Activated CD4-positive, alpha-beta T cell treated with anti-CD3 and anti-CD28 coated beads, Interleukin-2, Interleukin-4, amounts not matched to agents 100 ng/mL and 50 ng/mL, durations not matched to agents 16 hours and 8 hours (primary cell): Measurements from ENCODE around the gene AGXT.

Experiments
- DNase-seq: peaks from one replicate; pipeline ENCODE4 v3.0.0-alpha.2; 2020; ENCODE audit warnings: low spot score

AGXT gene

DNA sequence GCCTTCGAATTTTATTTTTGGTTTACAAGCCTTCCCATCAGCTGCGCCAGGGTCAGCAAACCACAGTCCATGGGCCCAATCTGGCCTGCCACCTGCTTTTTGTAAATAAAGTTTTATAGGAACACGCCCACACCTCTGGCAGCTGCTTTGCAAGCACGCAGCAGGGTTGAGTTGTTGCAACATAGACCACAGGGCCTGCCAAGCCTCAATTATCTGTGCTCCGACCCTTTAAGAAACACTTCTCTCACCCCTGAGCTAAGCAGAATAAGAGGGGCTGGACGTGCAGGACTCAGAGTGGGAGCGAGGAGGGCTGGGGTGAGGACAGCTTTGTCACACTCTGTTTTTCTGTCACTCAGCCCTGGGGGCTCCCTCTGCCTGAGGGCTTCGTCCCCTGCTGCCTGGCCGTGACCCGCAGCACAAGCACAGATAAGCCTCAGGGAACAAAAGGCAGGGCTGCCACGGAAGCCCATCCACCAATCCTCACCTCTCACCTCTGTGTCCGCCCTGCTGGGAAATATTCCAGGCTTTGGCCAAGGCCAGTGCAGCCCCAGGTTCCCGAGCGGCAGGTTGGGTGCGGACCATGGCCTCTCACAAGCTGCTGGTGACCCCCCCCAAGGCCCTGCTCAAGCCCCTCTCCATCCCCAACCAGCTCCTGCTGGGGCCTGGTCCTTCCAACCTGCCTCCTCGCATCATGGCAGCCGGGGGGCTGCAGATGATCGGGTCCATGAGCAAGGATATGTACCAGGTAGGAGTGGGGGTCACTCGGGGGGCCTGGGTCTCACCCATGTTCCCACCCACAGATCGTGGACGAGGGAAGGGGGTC lies at the start of gene AGXT:
Gene AGXT (plus strand): TSS at position 539 of the 823 bp plus-strand sequence. CDS start 42 bp downstream, at position 581.
- DNase-seq: no peak

DNA sequence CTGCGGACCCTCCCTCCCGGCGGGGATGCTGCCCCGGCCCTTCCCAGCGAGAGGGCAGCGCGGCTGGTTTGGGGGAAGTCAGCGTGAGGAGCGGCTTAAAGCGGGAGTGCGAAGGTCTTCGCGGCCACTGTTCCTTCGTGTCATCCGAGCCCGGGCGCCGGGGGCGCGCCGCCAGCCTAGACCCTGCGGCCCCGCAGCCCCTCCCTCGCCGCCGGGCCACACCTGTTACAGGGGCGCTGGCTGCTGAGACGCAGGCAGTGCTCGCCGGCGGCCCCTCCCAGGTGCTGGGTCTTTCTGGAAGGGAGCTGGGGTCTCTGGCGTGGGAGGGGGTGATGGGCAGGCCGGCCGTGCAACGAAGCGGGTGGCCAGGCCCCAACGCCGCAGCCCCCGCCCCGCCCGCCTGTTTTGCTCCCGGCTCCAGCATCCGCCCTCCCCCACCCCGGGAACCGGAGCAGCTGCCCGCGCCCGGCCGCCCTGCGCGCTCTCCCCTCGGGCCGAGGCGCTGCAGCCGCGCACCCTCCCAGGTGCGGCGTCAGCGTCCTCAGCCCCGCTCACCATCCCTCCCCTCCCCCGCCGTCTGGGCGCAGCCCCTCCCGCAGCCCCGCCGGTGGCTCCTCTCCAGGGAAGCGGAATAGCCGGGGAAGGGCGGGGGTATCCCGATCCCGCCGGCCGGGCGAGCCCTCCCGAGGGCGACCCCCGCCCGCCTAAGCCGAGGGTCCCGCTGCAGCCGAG lies 49.3 kb upstream of the AGXT start:
- no peak for DNase-seq

DNA sequence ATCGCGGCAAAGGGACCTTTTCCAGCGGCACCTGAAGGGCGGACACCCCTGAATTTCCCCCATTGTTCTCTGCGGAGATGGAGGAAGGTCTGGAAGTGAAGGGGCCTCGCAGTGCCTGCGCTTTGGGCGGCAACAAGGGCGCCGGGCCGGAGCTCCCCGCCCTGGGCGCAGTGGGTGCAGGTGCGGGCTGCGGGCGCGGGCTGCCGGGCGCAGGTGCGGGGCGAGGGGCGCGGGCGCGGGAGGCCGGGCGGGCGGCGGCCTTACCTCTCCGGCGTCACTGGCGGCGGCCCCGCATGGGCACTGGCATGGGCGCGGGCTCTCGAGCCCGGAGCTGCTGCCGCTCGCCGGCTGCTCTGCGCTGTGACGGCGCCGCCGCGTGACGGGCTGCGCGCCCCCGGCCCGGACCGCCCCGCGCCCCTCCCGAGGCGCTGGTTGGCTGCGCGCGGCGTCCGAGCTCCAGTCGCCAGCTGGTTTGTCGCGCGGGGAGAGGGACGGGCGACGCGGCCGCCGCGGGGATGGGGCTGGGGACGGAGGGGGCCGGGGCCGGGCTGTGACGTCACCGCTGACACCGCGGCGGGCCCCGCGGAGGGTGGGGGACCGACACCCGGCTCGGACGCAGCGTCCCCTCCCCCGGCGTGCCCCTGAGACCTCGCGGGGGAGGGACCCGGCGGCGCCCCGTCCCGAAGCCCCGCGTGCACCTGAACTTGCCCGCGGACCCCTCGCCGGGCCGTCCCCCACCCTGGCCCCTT lies 48.6 kb upstream of the AGXT start, which contains the start of gene KIF1A:
Gene KIF1A (minus strand): TSS at position 362 of the 749 bp plus-strand sequence. CDS start 22,467 bp downstream, outside the sequence.
- no peak for DNase-seq

DNA sequence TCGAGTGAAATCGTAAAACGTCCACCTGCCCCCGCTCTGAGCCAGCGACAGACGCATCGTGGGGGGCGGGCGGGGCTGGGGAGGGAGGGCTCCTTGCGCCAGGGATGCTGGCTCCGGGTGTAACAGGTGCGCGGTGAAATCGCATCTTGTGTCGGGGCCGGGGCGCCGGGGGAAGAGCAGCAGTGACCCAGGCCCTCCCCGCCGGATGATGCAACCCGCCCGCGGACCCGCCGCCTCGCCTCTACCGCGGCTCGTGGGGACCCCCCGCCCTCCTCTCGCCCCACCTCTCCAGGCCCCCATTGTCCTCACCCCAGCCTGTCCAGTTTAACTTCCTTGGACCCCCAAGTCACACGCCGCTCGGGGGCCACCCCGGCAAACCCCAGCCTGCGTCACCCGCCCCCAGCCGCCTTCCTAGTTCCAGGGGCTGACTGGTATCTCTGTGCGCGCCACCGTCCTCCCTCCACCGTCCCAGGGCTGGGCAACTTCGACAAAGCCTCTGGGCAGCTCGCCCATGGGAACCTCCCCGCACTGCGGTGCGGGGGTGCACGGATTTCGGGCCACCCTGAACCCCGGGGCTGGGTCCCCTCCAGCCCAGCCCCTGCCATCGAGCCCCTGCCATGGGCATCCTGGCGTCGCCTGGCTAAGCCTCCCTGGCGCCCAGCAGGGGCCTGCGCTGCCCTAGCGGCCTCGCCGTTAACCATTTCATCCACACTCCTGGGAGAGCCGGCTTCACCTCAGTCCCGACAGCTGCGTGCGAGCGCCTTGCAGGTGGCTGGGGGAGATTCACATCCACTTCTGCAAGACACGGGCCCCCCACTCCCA lies 47.8 kb upstream of the AGXT start:
- no peak for DNase-seq

DNA sequence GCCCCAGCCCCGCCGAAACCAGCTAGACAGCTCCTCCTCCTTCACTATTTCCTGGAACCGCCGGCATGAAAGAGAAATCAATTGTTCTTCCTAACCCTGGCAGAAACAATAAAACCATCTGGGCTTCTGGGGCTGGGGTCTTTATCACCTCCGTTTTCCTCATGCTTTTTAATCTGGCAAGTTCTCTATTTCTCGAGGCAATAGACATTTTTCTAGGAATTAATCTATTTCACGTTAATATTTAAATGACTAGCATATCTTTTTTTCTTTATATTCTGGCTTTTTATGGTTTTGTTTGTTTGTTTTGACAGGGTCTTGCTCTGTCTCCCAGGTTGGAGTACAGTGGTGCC lies 47.2 kb upstream of the AGXT start:
- no peak for DNase-seq

DNA sequence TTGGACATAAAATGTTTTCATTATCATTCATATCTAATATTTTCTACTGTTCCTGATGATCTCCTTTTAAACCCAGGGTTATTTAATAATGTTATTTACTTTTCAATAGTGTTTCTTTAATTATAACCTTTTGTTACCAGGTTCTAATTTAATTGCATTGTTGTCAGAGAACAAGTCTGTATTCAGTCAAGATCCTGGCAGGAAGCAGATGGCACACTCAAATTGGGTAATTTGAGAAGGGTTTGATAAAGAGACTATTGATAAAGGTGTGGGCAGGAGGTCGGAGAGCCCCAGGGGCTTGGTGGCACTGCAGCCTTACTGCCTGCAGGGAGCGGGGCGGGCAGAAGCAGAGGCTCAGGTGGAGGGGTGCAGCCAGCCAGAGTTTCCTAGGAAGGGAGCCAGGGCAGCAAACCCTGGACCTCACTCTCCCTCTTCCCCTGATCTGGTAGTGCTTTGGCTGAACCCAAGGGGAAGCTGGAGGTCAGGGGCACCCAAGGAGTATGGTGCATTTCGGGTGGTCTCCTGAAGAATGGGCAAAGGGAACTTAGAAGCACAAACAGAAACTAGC lies 46.3 kb upstream of the AGXT start:
- DNase-seq: no peak

DNA sequence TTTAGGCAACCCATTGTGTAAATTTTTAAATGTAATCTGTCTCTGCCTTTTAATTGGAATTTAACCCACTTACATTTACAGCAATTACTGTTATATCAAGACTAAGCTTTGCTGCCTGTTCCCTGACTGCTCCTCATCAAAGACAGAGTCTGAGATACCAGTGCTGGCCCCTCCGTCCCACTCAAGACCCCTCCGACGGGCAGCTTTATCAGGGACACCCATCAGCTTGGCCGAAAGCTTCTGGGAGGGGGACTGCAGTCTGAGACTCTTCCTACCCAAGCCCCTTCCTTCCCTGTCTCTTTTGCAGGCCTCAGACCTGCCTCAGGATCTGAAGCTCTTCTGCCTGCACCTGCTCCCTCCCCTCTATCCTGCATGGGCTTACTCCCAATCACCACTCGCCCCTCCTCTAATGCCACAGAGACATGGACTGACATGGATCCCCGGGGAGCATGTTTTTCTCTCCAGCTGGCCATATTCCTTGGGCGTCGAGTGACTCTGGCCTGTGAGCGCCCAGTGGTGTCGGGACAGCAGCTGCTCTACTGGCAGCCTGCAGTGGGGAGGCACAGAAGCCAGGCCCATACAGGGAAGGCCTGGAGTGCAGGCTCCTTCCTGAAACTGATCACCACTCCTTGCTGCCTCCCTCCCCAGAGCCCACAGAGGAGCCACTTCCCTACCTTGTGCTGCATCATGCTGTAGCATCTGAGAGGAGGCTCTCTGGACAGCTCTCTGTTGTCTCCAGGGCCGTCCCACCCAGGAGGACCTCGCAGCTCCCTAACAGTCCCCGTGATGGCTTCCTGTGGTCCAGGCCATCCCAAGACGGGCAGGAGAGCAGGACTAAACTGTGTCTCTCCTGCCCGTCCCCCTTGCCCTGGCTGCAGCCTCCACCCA lies 44.9 kb upstream of the AGXT start:
- no peak for DNase-seq

DNA sequence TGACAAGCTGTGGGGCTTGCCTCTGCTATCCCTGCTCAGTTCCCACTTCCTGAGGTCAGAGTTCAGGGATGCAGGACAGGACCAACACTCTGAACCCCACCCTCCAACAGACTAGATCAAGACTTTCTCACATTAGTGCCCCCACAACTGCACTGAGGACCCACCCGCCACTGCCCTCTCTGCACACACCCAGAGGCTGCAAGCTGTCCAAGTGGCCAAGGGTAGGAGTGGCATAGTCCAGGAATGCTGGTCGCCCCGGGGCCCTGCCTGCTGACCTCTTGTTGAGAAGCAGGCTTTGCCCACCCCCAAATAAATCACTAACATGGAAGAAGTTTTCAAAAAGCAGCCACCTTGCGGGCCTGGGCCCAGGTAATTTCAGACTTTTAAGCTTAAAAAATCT lies 43.1 kb upstream of the AGXT start:
- no peak for DNase-seq

DNA sequence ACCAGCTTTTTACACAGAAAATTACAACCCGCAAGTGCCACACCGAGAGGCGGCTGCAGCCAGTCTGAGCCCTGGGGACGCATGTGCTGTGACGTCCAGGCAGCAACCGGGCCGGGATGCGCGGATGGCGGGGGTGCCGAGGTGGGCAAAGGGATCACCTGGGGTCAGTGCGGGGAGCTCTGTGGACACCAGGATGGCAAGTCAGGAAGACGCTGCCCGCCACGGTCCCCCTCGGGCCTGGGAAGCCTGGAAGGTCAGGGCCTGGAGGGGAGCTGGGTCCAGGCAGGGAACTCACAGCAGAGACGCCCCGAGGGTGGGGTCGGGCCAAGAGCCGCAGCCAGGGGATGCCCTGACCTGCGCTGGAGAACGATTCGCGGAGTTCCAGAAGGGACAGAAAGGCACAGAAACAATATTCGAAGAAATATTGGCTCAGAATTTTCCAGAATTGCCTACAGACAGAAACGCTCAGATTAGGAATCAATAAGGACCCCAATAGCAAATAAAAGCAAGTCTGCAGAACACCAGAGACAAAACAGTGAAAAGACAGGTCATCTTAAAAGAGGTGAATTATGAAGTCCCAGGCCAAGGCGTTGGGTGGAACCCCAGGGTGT lies 36.9 kb upstream of the AGXT start:
- no peak for DNase-seq

DNA sequence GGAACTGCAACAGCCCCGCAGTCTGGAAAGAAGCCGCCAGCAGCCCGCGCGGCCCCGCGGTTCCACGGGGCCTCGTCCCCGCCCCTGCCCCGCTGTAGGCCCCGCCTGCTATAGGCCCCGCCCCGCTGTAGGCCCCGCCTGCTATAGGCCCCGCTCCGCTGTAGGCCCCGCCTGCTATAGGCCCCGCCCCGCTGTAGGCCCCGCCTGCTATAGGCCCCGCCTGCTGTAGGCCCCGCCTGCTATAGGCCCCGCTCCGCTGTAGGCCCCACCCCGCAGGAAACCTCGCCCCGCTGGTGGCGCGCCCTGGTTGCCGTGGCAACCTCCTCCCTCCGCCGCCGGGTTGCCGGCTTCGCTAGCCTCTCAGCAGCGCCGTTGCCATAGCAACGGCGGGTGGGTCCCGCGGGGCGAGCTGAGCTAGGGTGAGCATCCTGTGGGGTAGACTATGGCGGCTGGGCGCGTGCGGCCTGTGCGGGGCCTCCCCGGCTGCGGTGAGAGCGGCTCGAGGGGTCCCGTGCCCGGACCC lies 36.4 kb upstream of the AGXT start:
- peak; percentile 96 for DNase-seq

DNA sequence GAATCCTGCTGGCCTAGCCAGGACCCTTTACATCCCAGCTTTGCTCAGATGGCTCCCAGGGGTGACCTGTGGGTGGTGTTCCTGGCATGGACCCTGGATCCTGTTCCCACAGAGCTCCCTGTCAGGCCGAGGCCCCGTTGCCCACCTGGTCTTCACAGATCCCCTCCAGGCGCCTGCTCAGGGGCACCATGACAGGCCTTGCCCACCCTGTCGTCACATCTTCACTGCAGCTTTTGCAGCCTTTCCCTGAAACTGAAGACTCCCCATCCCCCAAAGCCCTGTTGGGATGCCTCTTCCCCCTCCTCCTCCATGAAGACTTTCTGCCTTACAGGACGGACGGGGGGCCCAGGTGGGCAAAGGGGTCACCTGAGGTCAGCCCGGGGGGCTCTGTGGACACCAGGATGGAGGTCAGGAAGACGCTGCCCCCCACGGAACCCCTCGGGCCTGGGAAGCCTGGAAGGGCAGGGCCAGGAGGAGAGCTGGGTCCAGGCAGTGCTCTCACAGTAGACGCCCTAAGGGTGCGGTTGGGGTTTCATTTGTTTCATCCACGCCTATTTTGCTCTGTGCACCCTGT lies 35.6 kb upstream of the AGXT start:
- no peak for DNase-seq

DNA sequence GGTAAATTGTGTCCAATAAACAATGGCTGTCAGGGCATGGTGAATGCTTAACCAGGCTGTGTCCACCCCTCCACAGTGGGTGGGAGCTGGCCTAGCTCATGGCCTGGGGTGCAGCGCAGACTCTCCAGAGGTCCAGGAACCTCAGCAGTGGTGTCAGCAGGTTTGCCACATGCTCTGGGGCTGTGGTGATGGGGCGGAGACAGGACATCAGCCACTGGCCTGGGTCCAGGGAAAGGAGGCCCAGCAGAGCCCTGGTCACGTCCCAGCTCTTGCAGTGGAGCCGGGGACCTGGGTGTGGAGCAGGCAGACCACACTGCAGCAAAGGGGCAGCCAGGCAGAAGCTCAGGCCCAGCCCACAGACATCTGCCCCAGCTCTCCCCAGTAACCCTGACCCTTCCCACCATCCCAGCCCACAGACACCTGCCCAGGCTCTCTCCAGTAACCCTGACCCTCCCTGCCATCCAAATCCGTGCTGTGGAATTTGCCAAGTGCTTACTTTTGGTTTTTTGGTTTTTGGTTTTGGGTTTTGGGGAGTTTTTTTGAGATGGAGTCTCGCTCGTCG lies 34.8 kb upstream of the AGXT start:
- DNase-seq: no peak

DNA sequence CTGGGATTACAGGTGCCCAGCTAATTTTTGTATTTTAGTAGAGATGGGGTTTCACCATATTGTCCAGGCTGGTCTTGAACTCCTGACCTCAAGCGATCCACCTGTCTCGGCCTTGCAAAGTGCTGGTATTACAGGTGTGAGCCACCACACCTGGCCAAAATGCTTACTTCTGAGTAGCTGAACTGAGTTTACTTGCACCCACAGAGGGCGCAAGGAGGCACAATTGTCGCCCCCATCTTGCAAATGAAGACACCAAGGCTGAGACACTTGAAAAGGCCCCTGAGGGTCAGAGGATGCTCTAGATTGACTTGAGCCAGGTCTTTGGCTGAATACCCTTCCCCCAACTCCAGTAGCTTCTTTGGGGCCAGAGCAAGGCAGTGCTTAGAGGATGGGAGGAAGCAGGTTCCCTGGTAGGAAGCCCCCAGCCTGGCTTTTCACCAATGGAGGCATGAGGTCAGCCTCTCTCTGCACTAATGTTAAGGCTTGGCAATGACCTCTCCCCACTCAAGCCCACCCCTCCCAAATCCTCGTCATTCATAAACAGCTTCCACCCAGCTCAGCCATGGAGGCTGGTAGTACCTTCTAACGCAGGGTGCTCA lies 34.1 kb upstream of the AGXT start:
- no peak for DNase-seq

DNA sequence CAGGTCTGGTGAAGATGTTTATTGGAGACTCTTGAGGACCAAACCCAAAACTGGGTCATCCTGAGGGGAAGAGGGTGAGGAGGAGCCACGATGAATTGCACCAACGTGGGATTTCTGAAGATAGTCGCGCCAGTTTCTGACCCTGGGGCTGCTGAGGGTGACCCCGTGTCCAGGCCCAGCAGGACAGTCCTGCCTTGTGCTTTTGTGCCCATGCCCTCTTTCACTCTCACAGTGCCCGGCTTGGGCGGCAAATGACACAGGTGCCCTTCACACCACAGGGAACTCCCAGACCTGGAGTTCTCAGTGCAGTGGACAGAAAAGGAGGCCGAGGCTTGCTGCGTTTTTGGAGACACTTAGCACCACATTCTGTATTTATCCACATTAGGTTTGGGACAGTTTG lies 33.1 kb upstream of the AGXT start:
- DNase-seq: no peak

DNA sequence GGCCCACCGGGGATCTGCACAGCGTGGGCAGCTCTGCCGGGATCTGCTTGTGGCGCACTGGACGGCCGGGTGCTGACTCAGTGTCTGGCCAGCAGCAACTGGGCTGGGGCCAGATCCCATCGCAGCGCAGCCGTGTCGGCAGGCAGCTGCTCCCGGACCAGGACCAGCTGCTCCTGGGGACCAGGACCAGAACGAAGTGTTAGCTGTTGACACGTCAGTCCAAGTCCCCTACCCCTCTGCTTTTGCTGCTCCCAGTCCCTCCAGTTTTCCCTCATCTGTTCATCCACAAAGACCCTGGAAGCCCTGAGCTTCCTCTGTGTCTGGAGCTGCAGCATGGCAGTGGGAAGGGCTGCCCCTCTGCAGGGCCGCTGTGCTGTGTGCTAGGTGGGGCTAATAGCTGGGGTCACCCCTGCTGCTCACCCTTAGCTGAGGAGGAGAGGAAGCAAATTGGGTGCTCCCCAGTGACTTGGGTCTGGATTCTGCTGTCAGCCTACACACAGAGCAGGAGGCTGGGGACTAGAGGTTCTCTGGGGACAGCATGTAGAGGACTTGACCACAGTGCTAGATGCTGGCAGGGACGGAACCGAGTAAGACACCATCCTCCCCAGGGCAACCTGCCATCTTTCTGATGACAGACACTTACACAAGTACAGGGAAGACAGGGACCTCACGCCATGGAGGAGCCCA lies 31.7 kb upstream of the AGXT start:
- no peak for DNase-seq

DNA sequence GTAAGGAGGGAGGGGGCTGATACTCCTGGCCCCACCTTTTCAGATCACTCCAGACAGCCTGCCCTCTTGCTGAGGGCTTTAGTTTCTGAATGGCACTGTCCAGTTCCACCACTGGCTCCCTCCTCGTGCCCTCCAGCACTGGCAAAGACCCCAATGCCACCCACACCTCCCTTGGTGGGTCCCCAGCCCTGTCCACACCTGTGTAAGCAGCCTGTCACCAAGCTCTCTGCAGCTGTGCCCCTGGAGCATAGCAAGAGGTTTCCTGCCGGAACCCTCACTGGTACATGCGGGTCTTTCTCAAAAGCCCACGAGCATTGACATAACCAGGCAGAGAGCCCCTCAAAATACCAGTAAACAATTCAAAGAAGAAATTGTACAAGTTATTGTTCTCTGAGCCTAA lies 31.0 kb upstream of the AGXT start:
- no peak for DNase-seq

DNA sequence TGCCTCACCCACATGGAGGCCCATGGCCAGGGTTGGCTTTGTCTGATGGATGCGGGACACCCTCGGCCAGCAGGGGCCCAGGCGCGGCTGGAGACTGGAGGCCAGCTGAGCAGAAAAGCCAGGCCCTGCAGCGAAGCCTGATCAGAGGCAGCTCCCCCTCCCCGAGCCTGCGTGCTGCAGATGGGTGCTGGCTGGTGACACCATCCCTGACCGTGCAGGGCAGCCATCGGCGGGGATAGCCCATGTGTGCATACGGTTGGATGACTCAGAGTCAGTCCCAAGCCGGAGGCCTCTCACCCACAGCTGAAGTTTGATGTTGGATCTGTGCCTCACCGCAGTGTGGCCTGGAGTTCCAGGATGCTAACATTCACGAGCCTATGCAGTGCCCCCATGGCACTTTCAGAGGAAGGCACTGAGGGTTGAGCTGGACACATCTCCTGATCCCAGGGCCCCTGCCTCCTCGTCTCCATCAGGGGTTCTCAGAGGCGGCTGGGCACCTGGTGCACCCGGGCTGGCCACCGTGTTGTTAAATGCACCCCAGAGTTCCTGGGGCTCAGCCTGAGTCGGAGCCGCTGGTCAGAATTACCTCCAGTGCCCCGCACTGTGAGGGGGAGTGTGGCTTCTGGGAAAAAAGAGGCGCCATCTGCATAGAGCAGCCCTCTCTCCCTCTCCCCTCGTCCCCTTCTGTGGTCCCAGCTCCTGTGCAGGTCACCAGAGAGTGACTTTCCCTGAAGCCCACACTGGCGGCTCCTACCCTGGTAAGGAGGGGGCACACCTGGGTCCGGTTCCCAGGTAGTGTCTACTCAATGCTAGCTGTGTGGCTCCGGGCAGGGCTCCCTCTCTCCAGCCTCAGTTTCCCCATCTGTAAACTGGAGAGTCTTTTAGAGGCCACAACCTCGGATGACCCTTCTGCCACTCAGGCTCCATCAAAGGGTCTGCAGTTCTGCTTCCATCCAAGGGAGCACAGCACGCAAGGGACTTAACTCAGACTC lies 29.2 kb upstream of the AGXT start:
- DNase-seq: no peak
